RCC 7860 (cell line): ENCODE data around the gene MAP2K6.

ENCODE experiments used
- DNase-seq: peaks from one replicate; pipeline ENCODE4 v3.0.0-alpha.2; 2015; ENCODE audit warnings: low spot score
- FAIRE-seq: peaks from 2 replicates; lab custom pipeline; 2012; peaks lifted over from hg19 to GRCh38; lab: Jason Lieb, UNC

Gene MAP2K6

GRCh38 chr17:69425978-69426377, 11.5 kb downstream of the MAP2K6 start:
- no peak for DNase-seq
- no peak for FAIRE-seq

- no peak for FAIRE-seq
- no peak for DNase-seq
These were observed 13.1 kb downstream of the MAP2K6 start for GRCh38 chr17:69427486-69428197.

GRCh38 chr17:69428252-69428980, 13.9 kb downstream of the MAP2K6 start:
- no peak for FAIRE-seq
- DNase-seq = no peak

GRCh38 chr17:69430488-69430887, 16.0 kb downstream of the MAP2K6 start:
- DNase-seq (no peak), FAIRE-seq (no peak)

DNA sequence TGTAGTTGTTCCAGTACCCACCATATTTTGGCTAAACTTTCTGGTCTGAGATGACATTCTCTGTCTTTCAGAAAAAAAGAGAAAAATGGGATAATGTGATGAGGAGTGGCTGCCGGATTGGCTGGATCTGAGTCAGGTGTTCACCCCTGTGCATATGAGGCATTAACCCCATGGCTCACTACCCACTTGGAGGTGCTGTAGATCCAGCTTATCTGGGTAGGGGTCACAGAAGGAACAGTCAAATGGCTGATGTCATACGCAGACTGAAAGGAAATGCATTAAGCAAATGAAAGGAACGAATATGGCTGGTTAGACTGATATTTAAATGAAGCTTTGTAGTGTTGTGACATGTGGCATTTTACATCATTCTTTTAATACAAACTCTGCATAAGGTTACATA, 17.3 kb downstream of the MAP2K6 start:
- DNase-seq = no peak
- FAIRE-seq = no peak

DNA sequence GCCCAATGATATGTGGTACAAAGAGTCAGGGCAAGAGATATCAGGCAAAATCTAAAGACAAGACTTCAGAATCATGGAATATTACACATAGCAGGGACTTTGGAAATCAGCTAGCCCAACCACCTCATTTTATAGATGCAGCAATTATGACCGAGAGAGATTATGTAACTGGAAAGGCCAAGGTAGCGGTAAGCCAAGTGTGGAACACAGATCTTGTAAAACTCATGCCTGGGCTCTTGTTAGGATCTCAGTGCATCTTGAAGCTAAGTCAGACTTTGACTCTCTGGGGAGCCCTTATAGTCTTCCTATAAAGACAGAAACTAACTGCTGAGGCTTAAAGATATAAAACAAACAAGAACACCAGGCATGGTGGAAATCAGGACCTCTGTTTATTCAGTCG, 18.6 kb downstream of the MAP2K6 start:
- FAIRE-seq (no peak), DNase-seq (no peak)

DNA sequence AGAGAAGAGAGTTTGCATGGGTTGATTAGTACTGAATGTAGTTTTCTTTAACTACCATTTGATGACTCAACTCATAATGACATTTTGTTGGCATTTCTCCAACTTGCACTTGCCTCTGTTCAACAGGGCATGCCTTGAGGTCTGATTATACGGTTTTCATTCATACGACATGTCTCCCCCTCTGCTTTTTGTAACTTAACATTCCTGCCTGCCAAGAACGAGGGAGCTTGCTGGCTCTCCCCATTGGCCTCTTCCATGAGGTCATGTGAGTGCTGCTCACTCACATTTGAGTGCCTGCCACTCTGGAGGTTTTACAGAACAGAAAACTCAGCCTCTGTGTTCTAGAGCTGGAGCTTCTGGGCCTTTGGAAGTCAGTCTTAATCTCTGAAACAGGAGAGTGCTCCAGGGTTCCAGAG, 19.7 kb downstream of the MAP2K6 start:
- FAIRE-seq (peak; percentile 58), DNase-seq (peak; percentile 43)

DNA sequence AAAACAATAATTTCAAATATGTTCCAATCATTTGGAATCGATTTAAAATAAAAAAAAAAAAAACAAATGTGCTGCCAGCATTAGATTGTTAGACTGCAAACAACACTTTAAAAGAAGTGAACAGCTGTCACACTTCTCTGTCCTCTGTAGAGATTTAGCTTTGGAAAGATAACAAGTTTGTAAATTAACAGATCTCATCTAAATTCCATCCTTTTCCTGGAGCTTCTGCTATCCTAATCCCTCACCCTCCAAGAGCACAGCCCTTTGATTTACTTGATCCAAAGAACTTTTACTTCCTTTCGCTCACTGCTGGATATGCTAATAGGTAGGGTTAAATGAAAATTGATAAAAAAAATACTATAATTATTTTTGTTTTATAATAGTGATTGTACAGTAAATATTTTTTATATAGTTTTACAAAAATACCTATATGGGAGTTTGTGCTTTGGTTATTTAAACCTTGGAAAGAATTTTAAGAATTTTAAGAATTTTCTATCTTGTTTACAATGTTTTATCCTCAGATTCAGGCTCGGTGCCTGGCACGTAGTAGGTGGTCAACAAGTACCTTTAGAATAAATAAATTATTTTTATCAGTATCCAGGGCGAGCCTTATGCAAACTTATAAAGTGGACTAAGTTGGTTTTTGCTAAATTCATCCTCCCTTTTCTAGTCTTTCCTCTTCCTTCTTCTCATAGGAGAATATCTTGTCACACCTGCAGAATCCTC, 21.6 kb downstream of the MAP2K6 start:
- DNase-seq (no peak), FAIRE-seq (no peak)

GRCh38 chr17:69437475-69437874, 23.0 kb downstream of the MAP2K6 start:
- no peak for DNase-seq
- no peak for FAIRE-seq

GRCh38 chr17:69438776-69439175, 24.3 kb downstream of the MAP2K6 start:
- no peak for FAIRE-seq
- no peak for DNase-seq

DNA sequence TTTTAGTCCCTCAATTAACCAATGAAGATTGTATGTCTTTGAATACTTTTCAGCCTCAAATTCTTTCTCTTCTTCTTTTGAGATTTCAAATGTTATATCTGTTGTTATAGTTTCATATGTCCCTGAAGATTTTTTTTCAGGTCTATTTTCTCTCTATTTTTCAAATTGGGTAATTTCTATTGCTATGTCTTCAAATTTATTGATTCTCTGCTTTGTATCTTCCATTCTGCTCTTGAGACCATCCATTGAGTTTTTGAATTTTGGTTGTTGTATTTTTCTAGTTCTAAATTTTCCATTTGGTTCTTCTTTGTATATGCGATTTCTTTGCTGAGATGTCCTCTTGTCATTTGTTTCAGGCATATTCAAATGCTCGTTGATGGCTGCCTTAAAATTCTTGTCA, 26.7 kb downstream of the MAP2K6 start:
- DNase-seq (no peak), FAIRE-seq (no peak)

DNA sequence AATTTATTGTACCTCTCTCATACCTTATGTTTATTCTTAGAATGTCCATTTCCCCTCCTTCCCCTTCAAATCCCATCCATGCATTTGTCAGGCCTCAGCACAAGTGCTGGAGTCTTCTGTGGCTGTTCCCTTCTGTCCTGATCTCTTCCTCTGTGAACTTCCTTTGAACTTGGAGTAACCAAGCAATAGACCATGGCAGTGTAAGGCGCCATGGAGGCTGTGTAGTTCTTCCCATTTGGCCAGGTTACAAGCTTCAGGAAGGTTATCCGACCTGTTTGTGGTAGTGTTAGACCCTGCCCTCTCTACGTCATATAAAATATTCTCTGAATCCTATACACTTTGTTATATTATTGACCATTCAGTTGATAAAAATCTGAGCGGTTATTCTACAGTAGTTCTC, 28.6 kb downstream of the MAP2K6 start:
- no peak for DNase-seq
- FAIRE-seq = no peak

DNA sequence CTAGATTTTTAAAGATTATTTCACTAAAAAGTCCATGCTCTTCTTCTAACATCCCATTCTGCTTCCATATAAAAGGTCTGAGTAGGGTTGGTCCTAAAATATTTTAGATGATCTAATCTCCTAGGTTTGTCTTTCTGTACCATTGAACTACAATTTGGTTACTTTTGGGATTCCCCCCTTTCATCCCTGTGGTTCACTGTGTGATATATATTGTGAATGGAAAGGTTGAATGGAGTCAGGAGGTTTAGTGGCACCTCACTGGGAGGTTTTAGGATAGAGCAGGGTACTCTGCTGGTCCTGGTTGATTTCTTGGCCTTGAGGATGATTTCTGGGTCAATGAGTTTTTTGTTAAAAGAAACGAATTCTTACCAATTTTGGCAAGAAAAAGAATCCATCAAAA, 29.5 kb downstream of the MAP2K6 start:
- FAIRE-seq (no peak), DNase-seq (no peak)

- DNase-seq (no peak), FAIRE-seq (no peak)
These were observed 30.6 kb downstream of the MAP2K6 start for GRCh38 chr17:69445132-69445531.

DNA sequence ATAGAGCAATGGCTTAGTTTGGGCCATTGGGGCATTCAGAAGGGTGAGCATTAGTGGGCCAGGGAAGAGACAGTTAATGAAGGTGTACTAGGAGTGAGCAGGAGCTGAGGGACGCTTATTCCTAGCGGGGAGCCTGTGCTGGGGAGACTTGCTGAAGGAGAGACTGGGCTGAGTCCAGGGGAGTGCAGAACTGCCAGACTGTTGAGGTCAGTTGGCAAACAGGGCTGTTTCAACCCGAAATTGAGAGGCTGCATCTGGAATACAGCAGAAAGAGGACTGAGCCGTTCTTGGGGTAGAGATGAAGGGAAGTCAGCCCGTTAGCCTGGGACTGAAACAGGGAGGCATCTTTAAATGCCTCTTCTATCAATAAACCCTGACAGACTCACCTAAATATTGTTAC, 33.2 kb downstream of the MAP2K6 start:
- FAIRE-seq (no peak), DNase-seq (no peak)

GRCh38 chr17:69448431-69449102, 34.1 kb downstream of the MAP2K6 start:
- FAIRE-seq = peak; percentile 51
- DNase-seq = peak; percentile 40

- no peak for FAIRE-seq
- DNase-seq = no peak
These were observed 35.6 kb downstream of the MAP2K6 start for GRCh38 chr17:69450131-69450530.

- FAIRE-seq (no peak), DNase-seq (no peak)
These were observed 36.4 kb downstream of the MAP2K6 start for GRCh38 chr17:69450918-69451317.

DNA sequence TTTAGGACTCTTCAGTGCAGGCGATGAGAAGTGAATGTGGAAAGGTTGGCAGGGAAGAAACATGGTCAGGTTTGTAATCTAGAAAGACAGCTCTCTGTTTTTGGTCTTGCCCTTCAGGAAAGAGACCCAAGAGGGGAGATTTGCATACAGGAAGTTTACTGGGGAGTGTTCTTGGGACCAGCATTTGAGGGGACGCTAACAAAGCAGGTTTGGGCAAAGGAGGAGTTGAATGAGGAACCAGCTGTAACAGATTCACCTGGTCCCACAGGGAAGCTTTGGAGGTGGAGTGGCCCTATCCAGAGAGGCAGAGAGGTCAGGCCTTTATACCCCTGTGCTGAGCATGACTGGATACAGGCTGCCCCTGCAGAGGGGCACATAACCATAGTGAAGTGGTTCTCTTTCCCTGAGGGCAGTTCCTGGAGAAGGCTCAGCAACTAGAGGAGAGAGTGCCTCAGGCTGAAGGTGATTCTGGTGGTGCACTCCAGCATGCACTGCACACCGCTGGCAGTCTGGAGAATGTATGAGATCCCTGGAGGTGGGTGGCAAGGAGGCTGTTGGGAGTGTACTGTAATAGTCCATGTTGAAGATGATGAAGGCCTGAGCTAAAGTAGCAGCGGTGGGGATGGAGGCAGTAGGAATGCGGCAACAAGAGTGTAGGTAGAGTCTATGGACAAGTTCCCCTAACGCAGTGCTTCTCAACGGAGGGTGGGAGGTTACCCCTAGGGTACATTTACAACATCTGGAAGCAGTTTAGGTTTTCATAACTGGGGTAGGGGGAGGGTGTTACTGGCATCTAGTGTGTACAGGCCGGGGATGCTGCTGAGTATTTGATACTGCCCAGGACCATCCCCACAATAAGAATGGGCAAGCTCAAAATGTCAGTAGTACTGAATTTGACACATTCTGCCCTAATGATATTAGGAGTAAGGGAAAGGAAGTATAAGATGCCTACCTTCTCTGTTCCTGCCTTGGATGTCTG, 37.2 kb downstream of the MAP2K6 start:
- DNase-seq = no peak
- FAIRE-seq = no peak

DNA sequence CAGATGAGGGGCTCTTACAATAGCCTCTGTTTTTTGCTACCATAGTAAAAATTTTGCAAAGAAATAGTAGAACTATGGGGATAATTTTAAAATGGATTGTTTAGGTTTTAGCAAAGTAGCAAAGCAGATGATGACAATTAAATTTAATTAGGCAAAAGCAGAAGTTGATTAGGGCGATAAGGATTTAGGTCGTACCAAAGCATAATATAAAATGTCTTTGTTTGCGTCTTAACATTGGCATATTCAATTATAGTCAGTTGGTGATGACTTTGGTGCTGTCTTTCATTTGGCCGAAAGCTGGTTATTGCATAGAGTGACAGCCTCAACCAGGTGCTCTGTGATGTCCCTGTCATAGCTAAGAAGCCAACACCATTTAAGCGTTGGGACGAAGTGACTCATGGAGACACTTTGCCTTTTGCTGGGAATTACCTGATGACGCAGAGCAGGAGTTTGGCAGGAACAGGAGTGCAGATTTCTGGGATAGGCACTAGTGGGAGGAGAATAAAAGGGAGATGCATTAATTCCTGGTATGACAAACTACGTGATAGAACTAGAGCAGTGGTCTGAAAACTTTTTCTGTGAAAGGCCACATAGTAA, 38.3 kb downstream of the MAP2K6 start:
- FAIRE-seq = no peak

More for the DNA sequence above, 38.3 kb downstream of the MAP2K6 start:
- DNase-seq = no peak
